Activated naive CD8-positive, alpha-beta T cell treated with anti-CD3 and anti-CD28 coated beads for 36 hours (primary cell): ENCODE results near the gene CDK8. TPM values are rescaled to one million over a fixed set of nuclear protein-coding genes. Genes with fewer than 3 reads are reported as not detected.

Source experiments
- DNase-seq: peaks from one replicate; pipeline ENCODE4 v3.0.0; 2021
- H3K27ac Mint-ChIP-seq: one replicate; pipeline ENCODE4 v1.8.0; 2022; ENCODE audit warnings: mild to moderate bottlenecking, moderate library complexity, mixed read lengths
- H3K27me3 Mint-ChIP-seq: one replicate; pipeline ENCODE4 v1.8.0; 2022; ENCODE audit warnings: mild to moderate bottlenecking, mixed read lengths
- H3K36me3 Mint-ChIP-seq: one replicate; pipeline ENCODE4 v1.8.0; 2021; ENCODE audit warnings: mild to moderate bottlenecking, mixed read lengths
- H3K4me1 Mint-ChIP-seq: one replicate; pipeline ENCODE4 v1.8.0; 2021; ENCODE audit warnings: mixed read lengths
- H3K4me3 Mint-ChIP-seq: one replicate; pipeline ENCODE4 v1.8.0; 2022; ENCODE audit warnings: mild to moderate bottlenecking, moderate library complexity, mixed read lengths
- H3K9me3 Mint-ChIP-seq: one replicate; pipeline ENCODE4 v1.8.0; 2022; ENCODE audit warnings: mixed read lengths
- total RNA-seq, 2 experiments: library from RNA; stranded (reverse); gene quantifications; one replicate each; pipeline ENCODE4 v1.2.3, GENCODE V29; 2021

The CDK8 gene
- total RNA-seq, 2 experiments from 2014 or later: 25.3 to 26.4 TPM

GRCh38 chr13:26372747-26373146 lies 118.8 kb downstream of the CDK8 start:
- no peaks in the 10 kb centered on the region for H3K36me3 Mint-ChIP-seq
- no peaks in the 10 kb centered on the region for H3K9me3 Mint-ChIP-seq
- no peak overlapping the region for H3K27ac Mint-ChIP-seq
- H3K27me3 Mint-ChIP-seq: no peaks in the 10 kb centered on the region
- DNase-seq: no peak
- no peak overlapping the region for H3K4me3 Mint-ChIP-seq
- H3K4me1 Mint-ChIP-seq: peaks cover 13% of the 10 kb centered on the region

GRCh38 chr13:26376430-26376829 lies 122.5 kb downstream of the CDK8 start:
- Mint-ChIP-seq H3K9me3 (no peaks in the 10 kb centered on the region), H3K27ac (no peak overlapping the region), H3K4me3 (no peak overlapping the region), H3K27me3 (no peaks in the 10 kb centered on the region), H3K36me3 (peaks cover 5% of the 10 kb centered on the region), H3K4me1 (peaks cover 15% of the 10 kb centered on the region)
- DNase-seq: no peak

- H3K4me3 Mint-ChIP-seq: no peak overlapping the region
- no peaks in the 10 kb centered on the region for H3K27me3 Mint-ChIP-seq
- peaks cover 20% of the 10 kb centered on the region for H3K4me1 Mint-ChIP-seq
- no peaks in the 10 kb centered on the region for H3K9me3 Mint-ChIP-seq
- H3K27ac Mint-ChIP-seq: no peak overlapping the region
- DNase-seq: peak; percentile 4
- peaks cover 5% of the 10 kb centered on the region for H3K36me3 Mint-ChIP-seq
These were observed 123.1 kb downstream of the CDK8 start for GRCh38 chr13:26377038-26377437.

GRCh38 chr13:26378116-26378515 lies 124.2 kb downstream of the CDK8 start:
- Mint-ChIP-seq H3K36me3 (peaks cover 8% of the 10 kb centered on the region), H3K9me3 (no peaks in the 10 kb centered on the region)
- DNase-seq: no peak

GRCh38 chr13:26379831-26380230 lies 125.9 kb downstream of the CDK8 start:
- Mint-ChIP-seq H3K4me1 (peaks cover 15% of the 10 kb centered on the region), H3K27ac (no peak overlapping the region), H3K9me3 (no peaks in the 10 kb centered on the region), H3K4me3 (no peak overlapping the region), H3K36me3 (peaks cover 8% of the 10 kb centered on the region), H3K27me3 (no peaks in the 10 kb centered on the region)
- DNase-seq: no peak

More at GRCh38 chr13:26378116-26378515, 124.2 kb downstream of the CDK8 start:
- no peaks in the 10 kb centered on the region for H3K27me3 Mint-ChIP-seq
- H3K4me3 Mint-ChIP-seq: no peak overlapping the region
- no peak overlapping the region for H3K27ac Mint-ChIP-seq
- H3K4me1 Mint-ChIP-seq: peaks cover 15% of the 10 kb centered on the region

GRCh38 chr13:26380930-26381329 lies 127.0 kb downstream of the CDK8 start:
- Mint-ChIP-seq H3K27ac (no peak overlapping the region), H3K4me1 (peaks cover 13% of the 10 kb centered on the region), H3K4me3 (no peak overlapping the region), H3K27me3 (no peaks in the 10 kb centered on the region), H3K9me3 (no peaks in the 10 kb centered on the region), H3K36me3 (peaks cover 8% of the 10 kb centered on the region)
- DNase-seq: no peak

- H3K36me3 Mint-ChIP-seq: peaks cover 17% of the 10 kb centered on the region
- H3K4me1 Mint-ChIP-seq: peaks cover 10% of the 10 kb centered on the region
- H3K9me3 Mint-ChIP-seq: no peaks in the 10 kb centered on the region
- no peak for DNase-seq
- no peak overlapping the region for H3K27ac Mint-ChIP-seq
- no peak overlapping the region for H3K4me3 Mint-ChIP-seq
- H3K27me3 Mint-ChIP-seq: no peaks in the 10 kb centered on the region
These were observed 128.4 kb downstream of the CDK8 start for GRCh38 chr13:26382366-26382765.

GRCh38 chr13:26382835-26383234 lies 128.9 kb downstream of the CDK8 start:
- Mint-ChIP-seq H3K4me3 (no peak overlapping the region), H3K4me1 (peaks cover 10% of the 10 kb centered on the region), H3K27me3 (no peaks in the 10 kb centered on the region), H3K27ac (no peak overlapping the region), H3K9me3 (no peaks in the 10 kb centered on the region), H3K36me3 (peaks cover 20% of the 10 kb centered on the region)
- DNase-seq: no peak

- H3K9me3 Mint-ChIP-seq: no peaks in the 10 kb centered on the region
- no peak overlapping the region for H3K4me3 Mint-ChIP-seq
- DNase-seq: no peak
- H3K4me1 Mint-ChIP-seq: peaks cover 7% of the 10 kb centered on the region
- H3K36me3 Mint-ChIP-seq: peaks cover 18% of the 10 kb centered on the region
- H3K27me3 Mint-ChIP-seq: no peaks in the 10 kb centered on the region
- H3K27ac Mint-ChIP-seq: no peak overlapping the region
These were observed 130.7 kb downstream of the CDK8 start for GRCh38 chr13:26384587-26384986.

GRCh38 chr13:26386026-26386425 lies 132.1 kb downstream of the CDK8 start:
- H3K27me3 Mint-ChIP-seq: no peaks in the 10 kb centered on the region
- peaks cover 8% of the 10 kb centered on the region for H3K4me1 Mint-ChIP-seq

GRCh38 chr13:26390203-26390602 lies 136.3 kb downstream of the CDK8 start:
- Mint-ChIP-seq H3K36me3 (peaks cover 19% of the 10 kb centered on the region), H3K27me3 (no peaks in the 10 kb centered on the region), H3K9me3 (no peaks in the 10 kb centered on the region), H3K4me1 (peaks cover 3% of the 10 kb centered on the region), H3K4me3 (no peak overlapping the region), H3K27ac (no peak overlapping the region)
- no peak for DNase-seq

More at GRCh38 chr13:26386026-26386425, 132.1 kb downstream of the CDK8 start:
- H3K27ac Mint-ChIP-seq: no peak overlapping the region
- no peak overlapping the region for H3K4me3 Mint-ChIP-seq
- no peaks in the 10 kb centered on the region for H3K9me3 Mint-ChIP-seq
- peaks cover 20% of the 10 kb centered on the region for H3K36me3 Mint-ChIP-seq
- no peak for DNase-seq

GRCh38 chr13:26400545-26400944 lies 146.6 kb downstream of the CDK8 start:
- no peaks in the 10 kb centered on the region for H3K9me3 Mint-ChIP-seq
- H3K27ac Mint-ChIP-seq: no peak overlapping the region
- no peak overlapping the region for H3K4me3 Mint-ChIP-seq
- peaks cover 20% of the 10 kb centered on the region for H3K36me3 Mint-ChIP-seq
- H3K27me3 Mint-ChIP-seq: no peaks in the 10 kb centered on the region
- H3K4me1 Mint-ChIP-seq: no peaks in the 10 kb centered on the region
- DNase-seq: no peak

- H3K4me1 Mint-ChIP-seq: no peaks in the 10 kb centered on the region
These were observed 147.1 kb downstream of the CDK8 start for GRCh38 chr13:26401069-26401468.

GRCh38 chr13:26401578-26402021 lies 147.7 kb downstream of the CDK8 start:
- DNase-seq: no peak
- Mint-ChIP-seq H3K36me3 (peaks cover 23% of the 10 kb centered on the region), H3K27me3 (no peaks in the 10 kb centered on the region), H3K4me1 (no peaks in the 10 kb centered on the region), H3K27ac (no peak overlapping the region), H3K9me3 (no peaks in the 10 kb centered on the region), H3K4me3 (no peak overlapping the region)

More at GRCh38 chr13:26401069-26401468, 147.1 kb downstream of the CDK8 start:
- Mint-ChIP-seq H3K4me3 (no peak overlapping the region), H3K9me3 (no peaks in the 10 kb centered on the region), H3K27me3 (no peaks in the 10 kb centered on the region), H3K27ac (no peak overlapping the region), H3K36me3 (peaks cover 21% of the 10 kb centered on the region)
- no peak for DNase-seq

- Mint-ChIP-seq H3K9me3 (no peaks in the 10 kb centered on the region), H3K27me3 (no peaks in the 10 kb centered on the region), H3K36me3 (peaks cover 15% of the 10 kb centered on the region), H3K4me3 (no peak overlapping the region), H3K27ac (no peak overlapping the region), H3K4me1 (no peaks in the 10 kb centered on the region)
- no peak for DNase-seq
These were observed 152.9 kb downstream of the CDK8 start for GRCh38 chr13:26406791-26407190.

- no peak overlapping the region for H3K27ac Mint-ChIP-seq
These were observed 157.3 kb downstream of the CDK8 start for GRCh38 chr13:26411206-26411605.

More at GRCh38 chr13:26411206-26411605, 157.3 kb downstream of the CDK8 start:
- no peak for DNase-seq
- peaks cover 9% of the 10 kb centered on the region for H3K9me3 Mint-ChIP-seq
- peaks cover 7% of the 10 kb centered on the region for H3K36me3 Mint-ChIP-seq
- H3K27me3 Mint-ChIP-seq: no peaks in the 10 kb centered on the region
- no peak overlapping the region for H3K4me3 Mint-ChIP-seq
- H3K4me1 Mint-ChIP-seq: no peaks in the 10 kb centered on the region
